Chondrocyte (in vitro differentiated cells): Measurements from ENCODE around the gene LAGE3. TPM values are rescaled to one million over a fixed set of nuclear protein-coding genes. Genes with fewer than 3 reads are reported as not detected.

Experiments
- DNase-seq: peaks from one replicate; pipeline ENCODE4 v3.0.0; 2021; ENCODE audit warnings: mixed read lengths, low spot score
- H3K27ac Mint-ChIP-seq: one replicate; pipeline ENCODE4 v1.8.0; 2021; ENCODE audit warnings: mild to moderate bottlenecking, moderate library complexity, mixed read lengths; ENCODE audit not compliant: unreplicated experiment
- H3K27me3 Mint-ChIP-seq: 2 replicates; pipeline ENCODE4 v1.8.0; 2021; ENCODE audit warnings: low read depth, mixed read lengths
- H3K36me3 Mint-ChIP-seq: 2 replicates; pipeline ENCODE4 v1.8.0; 2021; ENCODE audit warnings: low read depth, mixed read lengths
- H3K4me1 Mint-ChIP-seq: 2 replicates; pipeline ENCODE4 v1.8.0; 2021; ENCODE audit warnings: low read depth, mild to moderate bottlenecking, mixed read lengths
- H3K4me3 Mint-ChIP-seq: one replicate; pipeline ENCODE4 v1.8.0; 2021; ENCODE audit warnings: mild to moderate bottlenecking, moderate library complexity, mixed read lengths; ENCODE audit not compliant: unreplicated experiment
- H3K9me3 Mint-ChIP-seq: 2 replicates; pipeline ENCODE4 v1.8.0; 2021; ENCODE audit warnings: low read depth, mixed read lengths
- CTCF ChIP-seq: fragments of 200-600 bp; sonication (generic); IDR thresholded peaks from 2 replicates; pipeline ENCODE4 v1.5.0; 2021; ENCODE audit warnings: antibody characterized with exemption, mild to moderate bottlenecking, moderate library complexity
- total RNA-seq: library from RNA; stranded (reverse); gene quantifications from 3 replicates; pipeline ENCODE4 v1.2.1, GENCODE V29; 2021

Gene LAGE3
- total RNA-seq, 1 donor from 2014 or later: 17.7 TPM

GRCh38 chrX:154436374-154436982 is 42.6 kb downstream of the LAGE3 start:
- Mint-ChIP-seq H3K4me3 (peak overlapping the region; percentile 60), H3K27me3 (no peaks in the 10 kb centered on the region), H3K27ac (peak overlapping the region; percentile 73), H3K9me3 (peaks cover 5% of the 10 kb centered on the region), H3K36me3 (peaks cover 6% of the 10 kb centered on the region), H3K4me1 (peaks cover 13% of the 10 kb centered on the region)
- no peak for TF ChIP-seq CTCF
- DNase-seq: no peak

GRCh38 chrX:154435171-154435733 is 43.8 kb downstream of the LAGE3 start:
- peaks cover 5% of the 10 kb centered on the region for H3K9me3 Mint-ChIP-seq
- no peak for DNase-seq
- peaks cover 22% of the 10 kb centered on the region for H3K4me1 Mint-ChIP-seq
- H3K27me3 Mint-ChIP-seq: no peaks in the 10 kb centered on the region
- TF ChIP-seq CTCF: no peak
- no peak overlapping the region for H3K27ac Mint-ChIP-seq
- peaks cover 6% of the 10 kb centered on the region for H3K36me3 Mint-ChIP-seq
- H3K4me3 Mint-ChIP-seq: no peak overlapping the region

- peaks cover 5% of the 10 kb centered on the region for H3K9me3 Mint-ChIP-seq
- H3K27me3 Mint-ChIP-seq: no peaks in the 10 kb centered on the region
- no peak for TF ChIP-seq CTCF
- no peak overlapping the region for H3K27ac Mint-ChIP-seq
- H3K4me1 Mint-ChIP-seq: peaks cover 25% of the 10 kb centered on the region
- H3K36me3 Mint-ChIP-seq: peaks cover 6% of the 10 kb centered on the region
- no peak overlapping the region for H3K4me3 Mint-ChIP-seq
- no peak for DNase-seq
These were observed 44.5 kb downstream of the LAGE3 start for GRCh38 chrX:154434394-154435168.

GRCh38 chrX:154433605-154434004 is 45.5 kb downstream of the LAGE3 start:
- TF ChIP-seq CTCF: no peak
- peaks cover 26% of the 10 kb centered on the region for H3K4me1 Mint-ChIP-seq
- H3K9me3 Mint-ChIP-seq: peaks cover 5% of the 10 kb centered on the region
- no peak for DNase-seq
- H3K4me3 Mint-ChIP-seq: no peak overlapping the region
- no peak overlapping the region for H3K27ac Mint-ChIP-seq
- no peaks in the 10 kb centered on the region for H3K27me3 Mint-ChIP-seq
- peaks cover 6% of the 10 kb centered on the region for H3K36me3 Mint-ChIP-seq

GRCh38 chrX:154432210-154432609 is 46.9 kb downstream of the LAGE3 start:
- Mint-ChIP-seq H3K27ac (no peak overlapping the region), H3K4me3 (no peak overlapping the region), H3K36me3 (peaks cover 2% of the 10 kb centered on the region), H3K4me1 (peaks cover 30% of the 10 kb centered on the region), H3K27me3 (no peaks in the 10 kb centered on the region), H3K9me3 (no peaks in the 10 kb centered on the region)
- TF ChIP-seq CTCF: no peak
- DNase-seq: no peak
